GF-D8 (cell line): ENCODE data around the gene USP9X.
"Not testable (repeated sequence)": the region's sequence is repeated elsewhere in the genome, so short reads cannot be mapped to it uniquely, and the experiment has no call there.

Experiments used
- DNase-seq: peaks from one replicate; lab custom pipeline; 2025; lab: John Stamatoyannopoulos, UW

USP9X gene

GRCh38 chrX:41282307-41282706 is 197.1 kb downstream of the USP9X start:
- DNase-seq = not testable (repeated sequence)

- not testable (repeated sequence) for DNase-seq
Observed at GRCh38 chrX:41285928-41286327, 200.7 kb downstream of the USP9X start.
